GM18858 (cell line): ENCODE data around the gene DEAF1.

Experiments used
- ATAC-seq: cut with Tn5 transposase; IDR thresholded peaks from one replicate; pipeline ENCODE4 v1.9.1; 2021; ENCODE audit not compliant: unreplicated experiment

Gene DEAF1

GRCh38 chr11:614623-615503 is 80.2 kb downstream of the DEAF1 start:
- no peak for ATAC-seq

- no peak for ATAC-seq
Measured at GRCh38 chr11:614021-614622, 80.9 kb downstream of the DEAF1 start.

- no peak for ATAC-seq
Measured at GRCh38 chr11:613369-613968, 81.6 kb downstream of the DEAF1 start.

GRCh38 chr11:612961-613300 is 82.1 kb downstream of the DEAF1 start:
- no peak for ATAC-seq

GRCh38 chr11:612201-612960 is 82.6 kb downstream of the DEAF1 start:
- ATAC-seq = no peak

GRCh38 chr11:611001-611996 is 83.7 kb downstream of the DEAF1 start:
- no peak for ATAC-seq

- ATAC-seq = no peak
Measured at GRCh38 chr11:610146-610801, 84.7 kb downstream of the DEAF1 start.

GRCh38 chr11:609341-609811 is 85.6 kb downstream of the DEAF1 start:
- ATAC-seq = no peak

GRCh38 chr11:608791-609251 is 86.2 kb downstream of the DEAF1 start:
- ATAC-seq = no peak

GRCh38 chr11:607971-608659 is 86.9 kb downstream of the DEAF1 start:
- ATAC-seq = no peak

GRCh38 chr11:607020-607780 is 87.8 kb downstream of the DEAF1 start:
- no peak for ATAC-seq

- no peak for ATAC-seq
Measured at GRCh38 chr11:606245-606644, 88.8 kb downstream of the DEAF1 start.

GRCh38 chr11:605286-606129 is 89.5 kb downstream of the DEAF1 start:
- ATAC-seq = no peak

- ATAC-seq = no peak
Measured at GRCh38 chr11:603154-603553, 91.9 kb downstream of the DEAF1 start.

- no peak for ATAC-seq
Measured at GRCh38 chr11:601573-602245, 93.3 kb downstream of the DEAF1 start.

- ATAC-seq = no peak
Measured at GRCh38 chr11:598005-598680, 96.9 kb downstream of the DEAF1 start.
